Measurements from ENCODE around the gene THBS1.

THBS1 gene

DNA sequence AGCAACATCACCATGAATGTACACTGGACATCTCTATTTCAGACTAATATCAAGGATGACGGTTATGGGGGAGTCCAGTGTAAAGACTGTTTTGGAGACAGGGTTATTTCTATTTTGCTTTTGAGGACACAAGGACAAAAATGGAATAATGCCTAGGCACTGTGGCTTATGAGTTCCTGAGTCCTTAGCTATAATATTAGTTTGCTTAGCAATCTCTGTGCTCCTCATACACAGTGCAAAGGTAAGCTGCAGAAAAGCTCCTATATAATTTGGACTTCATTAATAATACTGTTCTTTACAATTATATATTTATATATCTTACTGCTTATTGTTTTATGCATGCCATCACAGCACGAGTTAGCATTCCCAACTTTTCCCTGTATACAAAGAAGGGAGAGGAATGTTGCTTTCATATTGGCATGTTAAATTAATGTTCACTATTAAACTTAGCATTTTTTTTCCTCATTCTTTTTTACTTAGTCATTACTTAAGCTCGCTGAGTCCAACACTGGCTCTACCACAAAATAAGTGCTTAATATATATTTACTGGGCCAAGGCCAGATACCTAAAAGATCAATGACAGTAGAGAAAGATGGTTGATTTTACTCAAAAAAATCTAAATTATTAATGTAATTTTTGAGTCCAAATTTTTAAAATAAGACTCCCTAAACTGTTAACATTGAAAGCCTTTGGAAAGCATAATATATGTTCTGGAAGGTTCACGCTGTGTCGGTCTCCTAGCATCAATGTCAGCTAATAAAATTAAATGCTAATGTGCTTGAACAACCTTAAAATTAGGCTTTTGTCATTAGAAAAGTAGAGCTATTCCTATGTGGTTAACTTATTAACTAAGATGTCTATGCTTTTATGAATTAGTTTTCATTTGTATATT is 13.8 kb downstream of the THBS1 start:
- in situ Hi-C loops (cut with MboI; ENCODE audit: low sequenced_read_pairs) = loop anchor here (25.0 kb wide), 1 partner anchor 432 kb away; no protein-coding TSS in a partner anchor
- Histone ChIP-seq H3K4me3 (no peak overlapping the region), H3K27me3 (ENCODE audit: low read depth) (no peaks in the 10 kb centered on the region), H3K36me3 (replicated peaks) (peaks cover 29% of the 10 kb centered on the region), H3K4me1 (peaks cover 12% of the 10 kb centered on the region), H3K9me3 (no peaks in the 10 kb centered on the region)
- no peak for DNase-seq (ENCODE audit: low spot score in 2 of 2)

DNA sequence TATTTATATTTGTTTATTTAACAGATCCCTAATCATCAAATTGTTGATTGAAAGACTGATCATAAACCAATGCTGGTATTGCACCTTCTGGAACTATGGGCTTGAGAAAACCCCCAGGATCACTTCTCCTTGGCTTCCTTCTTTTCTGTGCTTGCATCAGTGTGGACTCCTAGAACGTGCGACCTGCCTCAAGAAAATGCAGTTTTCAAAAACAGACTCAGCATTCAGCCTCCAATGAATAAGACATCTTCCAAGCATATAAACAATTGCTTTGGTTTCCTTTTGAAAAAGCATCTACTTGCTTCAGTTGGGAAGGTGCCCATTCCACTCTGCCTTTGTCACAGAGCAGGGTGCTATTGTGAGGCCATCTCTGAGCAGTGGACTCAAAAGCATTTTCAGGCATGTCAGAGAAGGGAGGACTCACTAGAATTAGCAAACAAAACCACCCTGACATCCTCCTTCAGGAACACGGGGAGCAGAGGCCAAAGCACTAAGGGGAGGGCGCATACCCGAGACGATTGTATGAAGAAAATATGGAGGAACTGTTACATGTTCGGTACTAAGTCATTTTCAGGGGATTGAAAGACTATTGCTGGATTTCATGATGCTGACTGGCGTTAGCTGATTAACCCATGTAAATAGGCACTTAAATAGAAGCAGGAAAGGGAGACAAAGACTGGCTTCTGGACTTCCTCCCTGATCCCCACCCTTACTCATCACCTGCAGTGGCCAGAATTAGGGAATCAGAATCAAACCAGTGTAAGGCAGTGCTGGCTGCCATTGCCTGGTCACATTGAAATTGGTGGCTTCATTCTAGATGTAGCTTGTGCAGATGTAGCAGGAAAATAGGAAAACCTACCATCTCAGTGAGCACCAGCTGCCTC is 14.7 kb downstream of the THBS1 start:
- in situ Hi-C loops (cut with MboI; ENCODE audit: low sequenced_read_pairs) = loop anchor here (25.0 kb wide), 1 partner anchor 433 kb away; no protein-coding TSS in a partner anchor
- Histone ChIP-seq H3K4me1 (peaks cover 12% of the 10 kb centered on the region), H3K27me3 (ENCODE audit: low read depth) (no peaks in the 10 kb centered on the region), H3K9me3 (no peaks in the 10 kb centered on the region), H3K4me3 (no peak overlapping the region), H3K36me3 (replicated peaks) (peaks cover 29% of the 10 kb centered on the region)
- DNase-seq (ENCODE audit: low spot score in 2 of 2) = no peak

DNA sequence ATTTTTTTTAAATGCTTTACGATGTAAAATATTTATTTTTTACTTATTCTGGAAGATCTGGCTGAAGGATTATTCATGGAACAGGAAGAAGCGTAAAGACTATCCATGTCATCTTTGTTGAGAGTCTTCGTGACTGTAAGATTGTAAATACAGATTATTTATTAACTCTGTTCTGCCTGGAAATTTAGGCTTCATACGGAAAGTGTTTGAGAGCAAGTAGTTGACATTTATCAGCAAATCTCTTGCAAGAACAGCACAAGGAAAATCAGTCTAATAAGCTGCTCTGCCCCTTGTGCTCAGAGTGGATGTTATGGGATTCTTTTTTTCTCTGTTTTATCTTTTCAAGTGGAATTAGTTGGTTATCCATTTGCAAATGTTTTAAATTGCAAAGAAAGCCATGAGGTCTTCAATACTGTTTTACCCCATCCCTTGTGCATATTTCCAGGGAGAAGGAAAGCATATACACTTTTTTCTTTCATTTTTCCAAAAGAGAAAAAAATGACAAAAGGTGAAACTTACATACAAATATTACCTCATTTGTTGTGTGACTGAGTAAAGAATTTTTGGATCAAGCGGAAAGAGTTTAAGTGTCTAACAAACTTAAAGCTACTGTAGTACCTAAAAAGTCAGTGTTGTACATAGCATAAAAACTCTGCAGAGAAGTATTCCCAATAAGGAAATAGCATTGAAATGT is 15.6 kb downstream of the THBS1 start:
- H3K27me3 ChIP-seq (ENCODE audit: low read depth) = no peaks in the 10 kb centered on the region
- peak in 1 of 2 experiments; percentile 28 for DNase-seq (ENCODE audit: low spot score in 2 of 2)
- in situ Hi-C loops (cut with MboI; ENCODE audit: low sequenced_read_pairs) = loop anchor here (25.0 kb wide), 1 partner anchor 434 kb away; no protein-coding TSS in a partner anchor
- H3K9me3 ChIP-seq = no peaks in the 10 kb centered on the region
- peaks cover 20% of the 10 kb centered on the region for H3K36me3 ChIP-seq (replicated peaks)
- no peak overlapping the region for H3K4me3 ChIP-seq
- peaks cover 12% of the 10 kb centered on the region for H3K4me1 ChIP-seq

DNA sequence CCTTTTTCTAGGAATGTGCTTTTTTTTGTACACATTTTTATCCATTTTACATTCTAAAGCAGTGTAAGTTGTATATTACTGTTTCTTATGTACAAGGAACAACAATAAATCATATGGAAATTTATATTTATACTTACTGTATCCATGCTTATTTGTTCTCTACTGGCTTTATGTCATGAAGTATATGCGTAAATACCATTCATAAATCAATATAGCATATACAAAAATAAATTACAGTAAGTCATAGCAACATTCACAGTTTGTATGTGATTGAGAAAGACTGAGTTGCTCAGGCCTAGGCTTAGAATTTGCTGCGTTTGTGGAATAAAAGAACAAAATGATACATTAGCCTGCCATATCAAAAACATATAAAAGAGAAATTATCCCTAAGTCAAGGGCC is 16.5 kb downstream of the THBS1 start:
- Histone ChIP-seq H3K9me3 (no peaks in the 10 kb centered on the region), H3K4me1 (peaks cover 12% of the 10 kb centered on the region), H3K27me3 (ENCODE audit: low read depth) (no peaks in the 10 kb centered on the region), H3K36me3 (replicated peaks) (peaks cover 15% of the 10 kb centered on the region; the same call in 1 of the 2 replicates), H3K4me3 (no peak overlapping the region)
- no peak for DNase-seq (ENCODE audit: low spot score in 2 of 2)
- in situ Hi-C loops (cut with MboI; ENCODE audit: low sequenced_read_pairs) = loop anchor here (25.0 kb wide), 1 partner anchor 435 kb away; no protein-coding TSS in a partner anchor

DNA sequence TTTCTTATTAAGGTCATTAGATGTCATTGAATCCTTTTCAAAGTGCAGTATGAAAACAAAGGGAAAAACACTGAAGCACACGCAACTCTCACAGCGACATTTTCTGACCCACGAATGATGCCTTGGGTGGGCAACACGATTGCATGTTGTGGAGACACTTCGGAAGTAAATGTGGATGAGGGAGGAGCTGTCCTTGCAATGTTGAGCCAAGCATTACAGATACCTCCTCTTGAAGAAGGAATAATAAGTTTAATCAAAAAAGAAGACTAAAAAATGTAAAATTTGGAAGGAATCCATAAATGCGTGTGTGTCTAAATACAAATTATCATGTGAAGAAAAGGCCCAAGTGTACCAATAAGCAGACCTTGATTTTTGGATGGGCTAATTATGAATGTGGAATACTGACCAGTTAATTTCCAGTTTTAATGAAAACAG is 16.9 kb downstream of the THBS1 start:
- no peak for DNase-seq (ENCODE audit: low spot score in 2 of 2)
- Histone ChIP-seq H3K4me1 (peaks cover 12% of the 10 kb centered on the region), H3K9me3 (no peaks in the 10 kb centered on the region), H3K4me3 (no peak overlapping the region), H3K36me3 (replicated peaks) (peaks cover 13% of the 10 kb centered on the region; the same call in 1 of the 2 replicates), H3K27me3 (ENCODE audit: low read depth) (no peaks in the 10 kb centered on the region)
- in situ Hi-C loops (cut with MboI; ENCODE audit: low sequenced_read_pairs) = loop anchor here (25.0 kb wide), 1 partner anchor 435 kb away; no protein-coding TSS in a partner anchor

DNA sequence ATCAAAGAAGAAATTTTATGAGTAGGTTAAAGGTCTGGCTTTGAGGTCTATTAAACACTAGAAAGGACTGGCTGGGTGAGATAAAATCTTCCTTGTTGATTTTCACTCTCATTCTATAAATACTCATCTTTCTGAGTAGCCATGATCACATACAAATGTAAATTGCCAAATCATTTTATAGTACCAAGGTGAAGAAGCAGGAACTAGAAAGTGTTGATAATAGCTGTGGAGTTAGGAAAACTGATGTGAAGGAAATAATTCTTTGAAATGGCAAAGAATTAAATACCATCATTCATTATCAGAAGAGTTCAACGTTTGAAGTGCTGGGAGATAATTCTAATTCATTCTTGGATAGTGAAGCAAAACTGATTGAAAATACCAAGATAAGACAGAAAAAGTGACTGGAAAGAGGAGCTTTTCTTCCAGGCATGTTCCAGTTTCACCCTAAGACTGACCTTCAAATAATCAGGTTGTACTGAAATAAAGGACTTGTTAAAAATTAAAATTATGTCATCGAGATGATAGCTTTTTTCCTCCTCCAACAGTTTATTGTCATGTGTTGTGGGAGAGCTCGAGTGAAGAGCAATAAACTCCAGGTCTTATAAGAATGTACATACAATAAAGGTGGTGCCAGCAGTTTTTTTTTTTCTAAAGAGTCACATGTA is 17.4 kb downstream of the THBS1 start:
- no peak for DNase-seq (ENCODE audit: low spot score in 2 of 2)
- in situ Hi-C loops (cut with MboI; ENCODE audit: low sequenced_read_pairs) = loop anchor here (25.0 kb wide), 1 partner anchor 436 kb away; no protein-coding TSS in a partner anchor
- H3K9me3 ChIP-seq = no peaks in the 10 kb centered on the region
- no peak overlapping the region for H3K4me3 ChIP-seq
- no peaks in the 10 kb centered on the region for H3K27me3 ChIP-seq (ENCODE audit: low read depth)
- peaks cover 12% of the 10 kb centered on the region for H3K4me1 ChIP-seq
- H3K36me3 ChIP-seq (replicated peaks) = peaks cover 11% of the 10 kb centered on the region; the same call in 1 of the 2 replicates

DNA sequence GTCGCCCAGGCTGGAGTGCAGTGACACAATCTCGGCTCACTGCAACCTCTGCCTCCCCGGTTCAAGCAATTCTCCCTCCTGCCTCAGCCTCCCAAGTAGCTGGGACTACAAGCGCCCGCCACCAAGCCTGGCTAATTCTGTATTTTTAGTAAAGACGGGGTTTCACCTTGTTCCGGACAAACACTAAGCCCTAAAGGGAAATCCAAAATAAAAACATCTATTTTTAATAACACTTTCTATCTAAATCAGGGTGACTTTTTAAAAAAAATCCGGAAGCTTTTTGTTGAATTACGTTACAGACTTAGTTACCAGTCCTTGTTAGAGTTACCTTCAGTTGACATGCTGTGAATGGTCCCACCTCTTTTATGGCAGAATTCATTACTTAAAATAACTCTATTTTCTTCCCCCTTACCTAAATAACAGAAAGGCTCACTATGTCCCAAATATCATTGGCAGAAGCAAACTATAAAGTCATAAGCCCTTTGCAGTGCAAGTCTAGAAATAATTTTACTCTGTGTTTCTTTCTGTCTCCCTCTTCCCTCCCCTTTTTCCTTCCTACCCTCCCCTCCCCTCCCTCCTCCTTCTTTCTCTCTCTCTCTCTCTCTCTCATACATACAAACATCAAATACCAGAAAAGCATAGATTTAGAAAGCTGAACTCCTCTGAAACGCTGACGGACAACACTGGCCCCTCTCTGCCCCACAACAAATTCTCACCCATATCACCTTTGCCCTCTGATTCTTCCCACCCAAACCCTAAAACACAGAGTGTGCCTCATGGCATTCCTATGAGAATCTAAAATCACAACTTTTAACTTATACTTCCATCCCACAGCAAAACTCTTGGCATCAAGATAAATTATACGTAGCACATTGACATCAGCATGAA is 18.3 kb downstream of the THBS1 start:
- in situ Hi-C loops (cut with MboI; ENCODE audit: low sequenced_read_pairs) = loop anchor here (25.0 kb wide), 1 partner anchor 437 kb away; no protein-coding TSS in a partner anchor
- H3K27me3 ChIP-seq (ENCODE audit: low read depth) = no peaks in the 10 kb centered on the region

DNA sequence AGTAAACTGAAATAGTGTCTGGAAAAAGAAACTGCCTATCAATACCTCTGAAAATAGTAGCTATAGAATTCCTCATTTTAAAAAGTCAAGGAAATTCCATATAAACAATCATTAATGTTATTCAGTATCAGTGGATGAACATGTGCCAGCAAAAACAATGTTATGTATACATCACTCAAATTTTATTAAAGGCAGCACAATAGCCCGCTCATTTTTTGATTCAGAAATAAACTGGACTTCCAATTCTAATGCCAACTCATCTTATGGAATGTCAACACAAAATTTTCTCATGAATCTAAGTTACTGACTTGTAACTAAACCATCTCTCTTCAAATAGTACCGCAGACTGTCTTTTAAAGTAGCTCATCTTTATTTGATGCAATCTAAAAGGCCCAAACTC is 19.0 kb downstream of the THBS1 start:
- Histone ChIP-seq H3K4me3 (no peak overlapping the region), H3K27me3 (ENCODE audit: low read depth) (no peaks in the 10 kb centered on the region), H3K9me3 (no peaks in the 10 kb centered on the region), H3K4me1 (peaks cover 12% of the 10 kb centered on the region), H3K36me3 (replicated peaks) (peaks cover 3% of the 10 kb centered on the region; the same call in 1 of the 2 replicates)
- DNase-seq (ENCODE audit: low spot score in 2 of 2) = no peak
- in situ Hi-C loops (cut with MboI; ENCODE audit: low sequenced_read_pairs) = loop anchor here (25.0 kb wide), 1 partner anchor 438 kb away; no protein-coding TSS in a partner anchor

More for the DNA sequence above, 18.3 kb downstream of the THBS1 start:
- Histone ChIP-seq H3K9me3 (no peaks in the 10 kb centered on the region), H3K4me3 (no peak overlapping the region), H3K36me3 (replicated peaks) (peaks cover 10% of the 10 kb centered on the region; the same call in 1 of the 2 replicates), H3K4me1 (peaks cover 12% of the 10 kb centered on the region)
- DNase-seq (ENCODE audit: low spot score in 2 of 2) = no peak

DNA sequence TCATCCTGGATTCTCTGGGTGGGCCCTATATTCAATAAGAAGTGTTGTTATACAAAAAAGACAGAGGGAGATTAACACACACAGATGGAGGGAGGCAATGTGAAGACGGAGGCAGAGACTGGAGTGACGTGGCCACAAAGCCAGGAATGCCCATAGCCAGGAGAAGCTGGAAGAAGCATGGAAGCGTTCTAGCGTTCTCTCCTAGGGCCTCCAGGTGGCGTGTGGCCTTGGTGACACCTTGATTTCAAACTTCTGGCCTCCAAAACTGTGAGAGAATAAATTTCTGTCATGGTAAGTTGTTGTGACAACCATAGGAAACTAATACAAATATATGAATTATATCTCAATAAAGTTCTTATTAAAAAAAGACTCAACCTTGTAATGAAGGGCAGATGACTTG is 21.3 kb downstream of the THBS1 start:
- in situ Hi-C loops (cut with MboI; ENCODE audit: low sequenced_read_pairs) = no loop called here

DNA sequence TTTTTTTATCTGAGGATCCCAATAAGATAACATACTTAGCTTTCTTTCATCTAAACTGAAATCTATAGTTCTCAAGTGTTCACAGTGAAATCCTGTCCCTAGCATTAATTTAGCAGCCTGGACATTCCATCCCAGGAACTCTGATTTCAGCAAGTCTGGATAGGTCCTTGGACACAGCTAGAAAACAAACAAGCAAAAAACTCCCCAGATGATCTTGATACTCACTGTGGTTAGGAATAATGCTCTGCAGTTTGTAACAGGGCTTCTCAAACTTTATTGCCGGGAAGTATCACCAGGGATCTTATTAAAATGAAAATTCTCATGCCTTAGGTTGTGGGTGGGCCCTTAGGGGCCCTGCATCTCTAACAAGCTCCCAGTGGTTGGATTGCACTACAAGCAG is 24.3 kb downstream of the THBS1 start:
- Histone ChIP-seq H3K4me3 (no peak overlapping the region), H3K36me3 (replicated peaks) (no peaks in the 10 kb centered on the region), H3K9me3 (no peaks in the 10 kb centered on the region), H3K27me3 (ENCODE audit: low read depth) (no peaks in the 10 kb centered on the region), H3K4me1 (no peaks in the 10 kb centered on the region)
- DNase-seq (ENCODE audit: low spot score in 2 of 2) = no peak
- in situ Hi-C loops (cut with MboI; ENCODE audit: low sequenced_read_pairs) = no loop called here

More for the DNA sequence above, 21.3 kb downstream of the THBS1 start:
- Histone ChIP-seq H3K27me3 (ENCODE audit: low read depth) (no peaks in the 10 kb centered on the region), H3K4me3 (no peak overlapping the region), H3K36me3 (replicated peaks) (no peaks in the 10 kb centered on the region), H3K9me3 (no peaks in the 10 kb centered on the region), H3K4me1 (peaks cover 4% of the 10 kb centered on the region)
- DNase-seq (ENCODE audit: low spot score in 2 of 2) = no peak

DNA sequence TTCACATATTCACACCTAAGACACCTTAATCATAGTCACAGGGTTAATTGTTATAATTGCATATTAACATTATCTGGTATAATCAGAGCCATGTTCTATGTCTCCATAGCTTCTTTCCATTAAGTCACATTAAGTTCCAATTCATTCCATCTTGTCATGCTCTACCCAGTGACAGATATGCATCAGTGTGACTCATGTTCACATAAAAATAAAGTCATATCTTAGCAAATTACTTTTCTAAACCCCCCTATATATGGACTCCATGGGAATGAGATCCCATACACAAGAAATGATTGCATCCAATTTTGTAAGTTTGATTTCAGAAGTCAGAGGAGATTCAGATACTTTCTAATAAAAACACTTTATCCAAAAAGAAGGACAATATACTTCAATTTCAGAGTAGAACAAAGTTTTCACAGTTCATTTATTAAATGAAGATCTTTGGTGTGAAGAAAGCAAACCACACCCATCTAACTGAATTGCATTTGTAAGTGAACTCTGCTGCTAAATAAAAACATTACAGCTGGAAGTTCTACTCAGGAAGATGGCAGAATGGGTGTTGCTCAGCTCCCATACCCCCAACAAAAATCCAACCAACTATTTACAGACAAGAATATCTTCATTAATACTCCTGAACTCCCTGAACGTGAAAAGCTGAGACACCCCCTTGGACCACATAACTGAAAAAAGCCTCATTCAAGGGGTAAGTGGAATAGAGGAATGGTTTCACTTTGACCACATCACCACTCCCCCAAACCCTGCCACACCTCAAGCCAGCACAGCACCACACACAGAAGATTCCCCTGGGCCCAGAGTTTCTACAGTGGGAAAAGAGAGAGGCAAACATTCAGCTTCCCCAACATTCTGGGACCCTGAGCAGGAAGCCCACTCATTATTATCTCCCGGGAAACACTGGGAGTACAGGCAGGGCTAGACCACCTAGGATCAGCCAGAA is 27.6 kb downstream of the THBS1 start:
- Histone ChIP-seq H3K9me3 (no peaks in the 10 kb centered on the region), H3K27me3 (ENCODE audit: low read depth) (no peaks in the 10 kb centered on the region), H3K4me3 (no peak overlapping the region), H3K36me3 (replicated peaks) (no peaks in the 10 kb centered on the region), H3K4me1 (no peaks in the 10 kb centered on the region)
- in situ Hi-C loops (cut with MboI; ENCODE audit: low sequenced_read_pairs) = no loop called here
- DNase-seq (ENCODE audit: low spot score in 2 of 2) = no peak
